Erythroblast (primary cell): Measurements from ENCODE around the gene AKAP6.
"Not testable (repeated sequence)": the region's sequence is repeated elsewhere in the genome, so short reads cannot be mapped to it uniquely, and the experiment has no call there.

Source experiments
- DNase-seq, 2 experiments: peaks; one replicate each; lab custom pipeline; 2025; lab: John Stamatoyannopoulos, UW
- GATA1 ChIP-seq: IDR thresholded peaks from 2 replicates; pipeline ENCODE4 v1.6.1; 2011; ENCODE audit warnings: low read depth, mild to moderate bottlenecking, control low read depth, low read length, moderate library complexity
- POLR2A ChIP-seq: IDR thresholded peaks from 2 replicates; pipeline ENCODE4 v1.6.1; 2011; ENCODE audit warnings: mild to moderate bottlenecking, low read length

The AKAP6 gene

GRCh38 chr14:32438517-32438916, 109.4 kb downstream of the AKAP6 start:
- no peak for DNase-seq
- no peak for TF ChIP-seq GATA1
- TF ChIP-seq POLR2A = no peak

GRCh38 chr14:32443890-32444661, 115.0 kb downstream of the AKAP6 start:
- no peak for DNase-seq
- TF ChIP-seq POLR2A = no peak
- TF ChIP-seq GATA1 = no peak

DNA sequence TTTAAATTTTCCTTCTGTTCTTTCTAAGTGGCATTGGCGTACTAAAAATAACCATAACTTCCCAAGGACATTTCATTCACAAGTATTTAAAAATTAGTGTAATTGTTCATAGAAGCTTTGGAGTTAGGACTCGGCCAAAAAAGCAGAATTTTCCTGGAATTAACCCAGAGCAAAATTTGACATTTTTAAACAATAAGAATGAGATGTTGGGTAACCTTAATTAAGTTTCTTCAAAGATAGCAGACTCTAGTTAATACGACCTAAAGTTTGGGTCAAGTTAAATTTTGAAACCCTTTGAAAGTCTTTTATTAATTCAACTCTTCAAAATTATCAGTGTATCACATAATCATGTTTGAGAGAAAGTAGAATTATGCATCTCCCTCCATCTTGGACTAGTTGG, 118.3 kb downstream of the AKAP6 start:
- TF ChIP-seq POLR2A = no peak
- no peak for TF ChIP-seq GATA1
- no peak for DNase-seq

GRCh38 chr14:32449648-32450047, 120.5 kb downstream of the AKAP6 start:
- DNase-seq = no peak

GRCh38 chr14:32450919-32451675, 122.0 kb downstream of the AKAP6 start:
- no peak for DNase-seq
- TF ChIP-seq POLR2A (no peak), GATA1 (no peak)

More at GRCh38 chr14:32449648-32450047, 120.5 kb downstream of the AKAP6 start:
- TF ChIP-seq POLR2A (no peak), GATA1 (no peak)

DNA sequence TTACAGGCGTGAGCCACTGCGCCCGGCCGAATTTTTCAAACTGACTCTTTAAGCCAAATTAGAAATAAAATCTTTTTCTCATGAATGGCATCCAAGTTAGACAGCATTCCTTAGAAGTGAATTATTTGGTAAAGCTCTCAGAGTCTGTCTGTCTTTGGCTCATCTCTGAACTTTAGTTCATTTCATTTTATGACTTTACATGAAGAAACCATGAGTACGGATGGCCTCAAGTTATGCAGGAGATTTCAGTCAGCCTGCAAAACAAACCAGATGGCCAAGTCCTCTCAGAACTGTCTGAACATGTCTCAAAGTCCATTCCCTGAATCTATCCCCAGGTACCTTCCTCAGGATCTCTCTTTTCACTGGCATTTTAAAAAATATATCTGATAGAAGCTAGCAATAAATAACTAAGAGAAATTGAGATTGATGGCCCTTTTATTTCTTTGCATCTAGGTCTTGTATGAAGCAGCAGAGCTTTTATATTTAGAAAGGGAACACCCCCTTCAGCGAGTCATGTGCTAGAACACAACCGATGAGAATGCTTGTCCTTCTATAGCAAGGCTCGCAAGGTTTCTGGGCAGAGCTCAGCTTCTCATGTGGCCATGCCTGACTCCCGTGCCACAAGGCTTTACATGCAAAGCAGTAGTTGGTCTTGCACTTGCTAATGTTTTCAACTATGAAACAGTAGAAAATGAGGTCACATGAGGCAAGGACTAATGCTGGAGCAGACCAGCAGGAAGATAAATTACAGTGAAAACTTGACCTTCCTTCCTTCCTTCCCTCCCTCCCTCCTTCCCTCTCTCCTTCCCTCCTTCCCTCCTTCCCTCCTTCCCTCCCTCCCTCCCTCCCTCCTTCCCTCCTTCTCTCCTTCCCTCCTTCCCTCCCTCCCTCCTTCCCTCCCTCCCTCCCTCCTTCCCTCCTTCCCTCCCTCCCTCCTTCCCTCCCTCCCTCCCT, 125.0 kb downstream of the AKAP6 start:
- DNase-seq = no peak
- TF ChIP-seq POLR2A (no peak), GATA1 (no peak)

DNA sequence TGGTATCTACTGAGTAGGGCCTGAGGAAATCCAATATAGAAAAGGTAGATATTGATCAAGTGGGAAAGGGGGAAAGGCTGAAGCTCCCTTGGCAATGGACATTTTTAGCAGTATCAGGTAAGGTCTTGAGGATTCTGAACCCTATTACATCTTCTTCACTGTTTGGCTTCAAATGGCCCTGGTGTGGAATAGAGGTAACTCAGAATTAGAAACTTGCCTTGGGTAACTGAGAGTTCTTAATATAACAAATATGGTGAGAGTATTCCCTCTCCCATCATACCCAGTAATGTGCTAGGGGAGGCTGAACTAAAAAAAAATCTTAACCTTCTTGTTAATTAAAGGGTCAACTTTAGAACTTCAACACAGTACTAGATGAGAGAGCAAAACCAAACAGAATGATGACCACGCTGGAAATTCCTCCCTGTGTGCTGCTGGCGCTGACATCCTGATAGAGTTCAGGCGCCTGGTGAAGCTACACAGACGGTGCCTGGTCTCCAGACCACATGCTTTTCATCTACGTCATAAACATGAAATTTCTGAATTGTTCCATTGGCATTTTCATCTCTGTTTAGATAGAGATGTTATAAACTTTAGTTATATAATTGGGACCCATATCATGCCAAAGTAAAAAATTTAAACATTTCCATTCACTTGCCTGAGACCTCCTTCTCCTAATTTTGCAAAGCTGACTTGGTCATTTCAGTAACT, 128.3 kb downstream of the AKAP6 start:
- no peak for DNase-seq
- no peak for TF ChIP-seq POLR2A
- TF ChIP-seq GATA1 = no peak

- no peak for DNase-seq
- TF ChIP-seq GATA1 = no peak
- TF ChIP-seq POLR2A = no peak
Observed at GRCh38 chr14:32458720-32459119, 129.6 kb downstream of the AKAP6 start.

GRCh38 chr14:32460267-32460666, 131.2 kb downstream of the AKAP6 start:
- DNase-seq = no peak
- TF ChIP-seq GATA1 = no peak
- TF ChIP-seq POLR2A = no peak

GRCh38 chr14:32462553-32462952, 133.5 kb downstream of the AKAP6 start:
- not testable (repeated sequence) for DNase-seq

DNA sequence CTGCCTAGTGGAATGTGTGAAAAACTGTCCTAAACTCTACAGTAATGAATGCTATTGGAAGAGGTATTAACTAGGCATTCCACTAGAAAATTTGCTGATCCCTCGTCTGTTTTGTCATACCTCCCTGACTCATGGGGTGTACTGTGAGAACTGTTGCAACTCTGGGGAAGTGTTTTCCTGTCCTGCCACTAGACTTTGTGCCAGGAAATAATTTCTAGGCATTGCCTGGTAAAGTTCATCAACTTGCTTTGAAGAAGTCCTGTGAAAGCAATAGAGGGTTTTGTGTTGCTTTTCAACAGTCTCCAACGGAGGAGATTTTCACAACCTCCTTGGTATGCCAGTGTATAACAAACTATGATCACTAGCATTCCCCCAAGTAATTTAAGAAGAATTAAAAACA, 139.9 kb downstream of the AKAP6 start:
- peak in 1 of 2 experiments; percentile 15 for DNase-seq

DNA sequence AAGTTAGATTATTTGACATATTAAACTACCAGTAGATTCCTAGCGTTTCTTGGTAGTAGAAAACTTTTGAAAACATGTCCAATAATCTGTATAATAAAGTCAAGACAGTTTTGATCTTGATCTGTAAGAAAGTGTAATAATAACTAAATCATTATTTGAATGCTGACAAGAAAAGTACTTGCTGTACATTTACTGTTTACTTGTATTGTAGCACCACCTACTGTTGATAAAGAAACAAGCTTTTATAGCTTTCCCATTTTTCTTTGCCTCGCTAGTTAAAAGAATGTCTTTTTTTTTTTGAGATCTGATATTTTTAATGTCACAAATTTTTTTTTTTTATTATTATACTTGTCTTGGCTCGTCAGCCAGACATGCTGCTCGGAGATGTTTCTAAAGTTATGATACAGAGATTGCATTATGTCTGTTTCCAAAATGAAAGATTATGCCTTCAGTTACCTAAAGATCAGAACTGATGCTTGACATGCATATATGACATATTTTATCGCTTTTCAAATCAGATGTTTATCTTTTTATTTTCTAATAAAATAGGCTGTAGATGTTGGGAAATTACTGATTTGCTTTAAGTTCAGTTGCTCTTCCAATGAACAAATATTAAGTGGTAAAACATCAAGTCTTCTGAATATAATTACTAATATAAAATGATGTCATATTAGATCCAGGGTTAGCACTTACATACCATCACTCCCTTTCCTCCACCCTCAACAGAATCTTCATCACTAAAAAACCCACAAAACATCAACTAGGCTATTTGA, 140.5 kb downstream of the AKAP6 start:
- TF ChIP-seq GATA1 (no peak), POLR2A (no peak)
- DNase-seq = peak; percentile 43 to 59

More for the DNA sequence above, 139.9 kb downstream of the AKAP6 start:
- TF ChIP-seq POLR2A = no peak
- no peak for TF ChIP-seq GATA1
